MM.1S (cell line): ENCODE measurements around the gene CEMIP2.

ENCODE experiments used
- DNase-seq: peaks from one replicate; pipeline ENCODE4 v3.0.0-alpha.2; 2015
- H2AFZ ChIP-seq: fragments of 300-600 bp; sonication (generic); 2 replicates; pipeline ENCODE4 v1.6.0; 2016; ENCODE audit warnings: antibody characterized with exemption, low read length
- H3F3A ChIP-seq: fragments of 300-600 bp; sonication (generic); 2 replicates; pipeline ENCODE4 v1.6.1; 2016; ENCODE audit warnings: mild to moderate bottlenecking, antibody characterized with exemption, low read length, moderate library complexity, mixed read lengths; ENCODE audit not compliant: insufficient read depth
- H3K27ac ChIP-seq: fragments of 300-600 bp; sonication (generic); 2 replicates; pipeline ENCODE4 v1.5.1; 2016; ENCODE audit warnings: mild to moderate bottlenecking, low read length
- H3K27me3 ChIP-seq: fragments of 300-600 bp; sonication (generic); replicated peaks from 2 replicates; pipeline ENCODE4 v1.6.0; 2016; ENCODE audit warnings: low read length; ENCODE audit not compliant: insufficient read depth
- H3K36me3 ChIP-seq: fragments of 300-600 bp; sonication (generic); replicated peaks from 2 replicates; pipeline ENCODE4 v1.6.1; 2016; ENCODE audit warnings: mild to moderate bottlenecking, low read length, mixed read lengths; ENCODE audit not compliant: insufficient read depth
- H3K4me1 ChIP-seq: fragments of 300-600 bp; sonication (generic); 2 replicates; pipeline ENCODE4 v1.6.1; 2016; ENCODE audit warnings: low read length, mixed read lengths
- H3K4me2 ChIP-seq: fragments of 300-600 bp; sonication (generic); 2 replicates; pipeline ENCODE4 v1.6.0; 2016; ENCODE audit warnings: low read depth, low read length
- H3K4me3 ChIP-seq: fragments of 300-600 bp; sonication (generic); 2 replicates; pipeline ENCODE4 v1.5.1; 2016; ENCODE audit warnings: low read length, mixed read lengths
- H3K79me2 ChIP-seq: fragments of 300-600 bp; sonication (generic); 2 replicates; pipeline ENCODE4 v1.6.1; 2016; ENCODE audit warnings: mixed run types, low read length, mixed read lengths
- H3K9ac ChIP-seq: fragments of 300-600 bp; sonication (generic); 2 replicates; pipeline ENCODE4 v1.6.1; 2016; ENCODE audit warnings: low read length, mixed read lengths
- H3K9me2 ChIP-seq: fragments of 300-600 bp; sonication (generic); replicated peaks from 2 replicates; pipeline ENCODE4 v1.6.1; 2016; ENCODE audit warnings: mild to moderate bottlenecking, low read length, mixed read lengths; ENCODE audit not compliant: insufficient read depth
- H3K9me3 ChIP-seq: fragments of 300-600 bp; sonication (generic); replicated peaks from 2 replicates; pipeline ENCODE4 v1.6.1; 2016; ENCODE audit warnings: mild to moderate bottlenecking, low read length, mixed read lengths; ENCODE audit not compliant: insufficient read depth
- H4K20me1 ChIP-seq: fragments of 300-600 bp; sonication (generic); 2 replicates; pipeline ENCODE4 v1.6.1; 2016; ENCODE audit warnings: mild to moderate bottlenecking, low read length, moderate library complexity, mixed read lengths; ENCODE audit not compliant: insufficient read depth
- CTCF ChIP-seq: fragments of 300-600 bp; sonication (generic); IDR thresholded peaks from 2 replicates; pipeline ENCODE4 v1.5.1; 2016; ENCODE audit warnings: antibody characterized with exemption, low read length, mixed read lengths
- EZH2 ChIP-seq: fragments of 300-600 bp; sonication (generic); optimal IDR thresholded peaks from 2 replicates; pipeline ENCODE3; 2017; ENCODE audit warnings: low read depth, mild to moderate bottlenecking, antibody characterized with exemption, low read length, mixed read lengths
- EZH2phosphoT487 ChIP-seq: fragments of 300-600 bp; sonication (generic); IDR thresholded peaks from 2 replicates; pipeline ENCODE4 v1.6.1; 2018; ENCODE audit warnings: antibody characterized with exemption, low read length

The CEMIP2 gene

GRCh38 chr9:71642056-71642455 lies 126.3 kb downstream of the CEMIP2 start:
- Histone ChIP-seq H4K20me1 (no peaks in the 10 kb centered on the region), H3K79me2 (no peaks in the 10 kb centered on the region), H3K4me2 (no peak overlapping the region), H2AFZ (no peak overlapping the region), H3K9me2 (no peaks in the 10 kb centered on the region), H3K9ac (no peak overlapping the region), H3K9me3 (no peaks in the 10 kb centered on the region), H3K4me1 (no peaks in the 10 kb centered on the region), H3F3A (no peaks in the 10 kb centered on the region), H3K27me3 (no peaks in the 10 kb centered on the region), H3K36me3 (no peaks in the 10 kb centered on the region), H3K27ac (no peak overlapping the region), H3K4me3 (no peak overlapping the region)
- no peak for TF ChIP-seq CTCF
- no peak for TF ChIP-seq EZH2
- TF ChIP-seq EZH2phosphoT487, result no peak
- no peak for DNase-seq

GRCh38 chr9:71638627-71639026 lies 129.7 kb downstream of the CEMIP2 start:
- no peak overlapping the region for H3K4me2 ChIP-seq
- no peaks in the 10 kb centered on the region for H3K9me3 ChIP-seq
- no peak for TF ChIP-seq EZH2phosphoT487
- H3K36me3 ChIP-seq, result no peaks in the 10 kb centered on the region
- no peaks in the 10 kb centered on the region for H3K79me2 ChIP-seq
- H4K20me1 ChIP-seq, result no peaks in the 10 kb centered on the region
- H3F3A ChIP-seq, result no peaks in the 10 kb centered on the region
- no peak overlapping the region for H3K27ac ChIP-seq
- H2AFZ ChIP-seq, result no peak overlapping the region
- no peak overlapping the region for H3K9ac ChIP-seq
- H3K4me3 ChIP-seq, result no peak overlapping the region
- no peak for DNase-seq
- H3K27me3 ChIP-seq, result no peaks in the 10 kb centered on the region
- no peaks in the 10 kb centered on the region for H3K4me1 ChIP-seq
- no peaks in the 10 kb centered on the region for H3K9me2 ChIP-seq

- Histone ChIP-seq H3F3A (no peaks in the 10 kb centered on the region), H3K9ac (no peak overlapping the region), H3K9me2 (no peaks in the 10 kb centered on the region), H3K27ac (no peak overlapping the region), H3K79me2 (no peaks in the 10 kb centered on the region), H3K36me3 (no peaks in the 10 kb centered on the region), H4K20me1 (no peaks in the 10 kb centered on the region), H2AFZ (no peak overlapping the region), H3K4me2 (no peak overlapping the region), H3K27me3 (no peaks in the 10 kb centered on the region), H3K4me3 (no peak overlapping the region), H3K4me1 (no peaks in the 10 kb centered on the region), H3K9me3 (no peaks in the 10 kb centered on the region)
- DNase-seq, result no peak
- TF ChIP-seq CTCF (no peak), EZH2 (no peak), EZH2phosphoT487 (no peak)
Observed at GRCh38 chr9:71637926-71638325, 130.4 kb downstream of the CEMIP2 start.

- Histone ChIP-seq H3K9me2 (no peaks in the 10 kb centered on the region), H3K27me3 (no peaks in the 10 kb centered on the region), H3K4me2 (no peak overlapping the region), H3K9me3 (no peaks in the 10 kb centered on the region), H3K4me1 (no peaks in the 10 kb centered on the region), H3K79me2 (no peaks in the 10 kb centered on the region), H3K9ac (no peak overlapping the region), H2AFZ (no peak overlapping the region), H3K36me3 (no peaks in the 10 kb centered on the region), H4K20me1 (no peaks in the 10 kb centered on the region), H3K27ac (no peak overlapping the region), H3K4me3 (no peak overlapping the region), H3F3A (no peaks in the 10 kb centered on the region)
- DNase-seq, result no peak
- TF ChIP-seq CTCF, result no peak
- TF ChIP-seq EZH2, result no peak
- no peak for TF ChIP-seq EZH2phosphoT487
Observed at GRCh38 chr9:71637375-71637774, 130.9 kb downstream of the CEMIP2 start.
